ENCODE measurements around the gene GAL3ST1. TPM values are rescaled to one million over a fixed set of nuclear protein-coding genes. Genes with fewer than 3 reads are reported as not detected.

GAL3ST1 gene
- total RNA-seq, 1 donor from 2014 or later: 2.5 TPM

GRCh38 chr22:30603801-30604200, 29.3 kb upstream of the GAL3ST1 start:
- no peaks in the 10 kb centered on the region for H3K27me3 ChIP-seq
- no peak for TF ChIP-seq CTCF (IDR thresholded peaks at IDR 0.05)
- H3K36me3 ChIP-seq: no peaks in the 10 kb centered on the region
- H3K4me1 ChIP-seq: peaks cover 26% of the 10 kb centered on the region
- intact Hi-C loops (cut with DNase I): no loop called here
- H3K4me3 ChIP-seq: no peak overlapping the region
- H3K27ac ChIP-seq: no peak overlapping the region
- DNase-seq: no peak
- ATAC-seq: no peak
- H3K9me3 ChIP-seq: no peaks in the 10 kb centered on the region

GRCh38 chr22:30602049-30602448, 27.6 kb upstream of the GAL3ST1 start:
- Histone ChIP-seq H3K4me1 (peaks cover 9% of the 10 kb centered on the region), H3K27me3 (no peaks in the 10 kb centered on the region), H3K9me3 (no peaks in the 10 kb centered on the region), H3K4me3 (no peak overlapping the region), H3K36me3 (no peaks in the 10 kb centered on the region), H3K27ac (no peak overlapping the region)
- DNase-seq (no peak), ATAC-seq (no peak)
- intact Hi-C loops (cut with DNase I): no loop called here
- TF ChIP-seq CTCF (IDR thresholded peaks at IDR 0.05): peak; percentile 30

GRCh38 chr22:30601464-30601863, 27.0 kb upstream of the GAL3ST1 start:
- TF ChIP-seq CTCF (IDR thresholded peaks at IDR 0.05): no peak
- H3K36me3 ChIP-seq: no peaks in the 10 kb centered on the region
- intact Hi-C loops (cut with DNase I): no loop called here
- H3K4me1 ChIP-seq: peaks cover 9% of the 10 kb centered on the region
- H3K27me3 ChIP-seq: no peaks in the 10 kb centered on the region
- no peaks in the 10 kb centered on the region for H3K9me3 ChIP-seq
- no peak overlapping the region for H3K4me3 ChIP-seq
- no peak overlapping the region for H3K27ac ChIP-seq
- DNase-seq (no peak), ATAC-seq (no peak)

GRCh38 chr22:30600921-30601320, 26.5 kb upstream of the GAL3ST1 start:
- Histone ChIP-seq H3K27ac (no peak overlapping the region), H3K4me1 (peaks cover 4% of the 10 kb centered on the region), H3K4me3 (no peak overlapping the region), H3K36me3 (no peaks in the 10 kb centered on the region), H3K27me3 (no peaks in the 10 kb centered on the region), H3K9me3 (no peaks in the 10 kb centered on the region)
- ATAC-seq (no peak), DNase-seq (no peak)
- intact Hi-C loops (cut with DNase I): no loop called here
- no peak for TF ChIP-seq CTCF (IDR thresholded peaks at IDR 0.05)

- no peaks in the 10 kb centered on the region for H3K4me1 ChIP-seq
Observed at GRCh38 chr22:30598986-30599385, 24.5 kb upstream of the GAL3ST1 start.

More at GRCh38 chr22:30598986-30599385, 24.5 kb upstream of the GAL3ST1 start:
- Histone ChIP-seq H3K36me3 (no peaks in the 10 kb centered on the region), H3K9me3 (no peaks in the 10 kb centered on the region), H3K4me3 (no peak overlapping the region), H3K27ac (no peak overlapping the region), H3K27me3 (no peaks in the 10 kb centered on the region)
- no peak for ATAC-seq
- DNase-seq: no peak
- TF ChIP-seq CTCF (IDR thresholded peaks at IDR 0.05): no peak
- intact Hi-C loops (cut with DNase I): no loop called here

All from upper lobe of right lung (tissue), 1 donor.